Thyroid gland (tissue), 4 donors: Measurements from ENCODE around the gene PEBP1. TPM values are rescaled to one million over a fixed set of nuclear protein-coding genes. Genes with fewer than 3 reads are reported as not detected.

ENCODE experiments used
- DNase-seq, 2 donors: peaks; one replicate each; pipeline ENCODE4 v3.0.0-alpha.2; 2019
- H3K27ac ChIP-seq, 3 donors: fragments of 200-600 bp; sonication (generic); 1 replicate in 2 of 3; 2 replicates in 1 of 3; pipeline ENCODE4 v1.5.1; 2016 to 2019; ENCODE audit warnings: mild to moderate bottlenecking in 1 of 3, moderate library complexity in 1 of 3
- H3K27me3 ChIP-seq: fragments of 200-600 bp; sonication (generic); one replicate; pipeline ENCODE4 v1.5.1; 2019
- H3K36me3 ChIP-seq, 2 donors: fragments of 200-600 bp; sonication (generic); one replicate each; pipeline ENCODE4 v1.5.1; 2016 to 2019
- H3K4me1 ChIP-seq, 2 donors: fragments of 200-600 bp; sonication (generic); one replicate each; pipeline ENCODE4 v1.5.1; 2017 to 2019
- H3K4me3 ChIP-seq, 3 donors: fragments of 200-600 bp; sonication (generic); replicated peaks in 1 of 3; 1 replicate in 2 of 3; 2 replicates in 1 of 3; pipeline ENCODE4 v1.5.1; 2016; ENCODE audit warnings: mild to moderate bottlenecking in 1 of 3
- H3K9me3 ChIP-seq: fragments of 200-600 bp; sonication (generic); one replicate; pipeline ENCODE4 v1.5.1; 2017
- CTCF ChIP-seq, 6 experiments: fragments of 200-600 bp in 3 of 6; fragments of 450-650 bp in 3 of 6; sonication (generic) in 3 of 6; IDR thresholded peaks; one replicate each; pipeline ENCODE4 v1.5.1; 2016 to 2019; ENCODE audit warnings: antibody characterized with exemption in 6 of 6, mild to moderate bottlenecking in 2 of 6, inconsistent platforms in 1 of 6, moderate library complexity in 1 of 6
- POLR2A ChIP-seq, 2 donors: fragments of 450-650 bp; IDR thresholded peaks; one replicate each; pipeline ENCODE4 v1.6.1; 2017; ENCODE audit warnings: antibody characterized with exemption in 2 of 2, mild to moderate bottlenecking in 2 of 2, moderate library complexity in 1 of 2
- WGBS, 2 donors: methylation state at CpG; one replicate each; pipeline ENCODE4 v1.1.5; 2017; 5-methylcytosine and 5-hydroxymethylcytosine counted together
- intact Hi-C: fragments of 100-400 bp; cut with DNase I; formaldehyde crosslinking; loops from one replicate; pipeline ENCODE4 v1.15.1; 2023
- total RNA-seq, 4 donors: library from RNA; depleted of rRNA; stranded (reverse); fragments of >200 nt; gene quantifications; one replicate each; pipeline ENCODE4 v1.2.3, GENCODE V29; 2016

PEBP1 gene
- total RNA-seq, 4 donors from 2014 or later = 695 to 2,015 (median 1,366) TPM

GRCh38 chr12:118185602-118186397 lies 49.9 kb downstream of the PEBP1 start:
- TF ChIP-seq POLR2A (IDR thresholded peaks at IDR 0.05) (no peak), CTCF (IDR thresholded peaks at IDR 0.05) (no peak)
- Histone ChIP-seq H3K27me3 (no peaks in the 10 kb centered on the region), H3K9me3 (no peaks in the 10 kb centered on the region), H3K4me3 (no peak overlapping the region), H3K4me1 (peaks cover 0 to 4% of the 10 kb centered on the region in 2 donors), H3K27ac (no peak overlapping the region), H3K36me3 (peaks cover 0 to 4% of the 10 kb centered on the region in 2 donors)
- DNase-seq = no peak
- 92 to 93% methylated on average over 5 of the region's 5 CpGs for WGBS, 2 donors
- intact Hi-C loops = no loop called here

GRCh38 chr12:118187751-118188435 lies 52.0 kb downstream of the PEBP1 start:
- Histone ChIP-seq H3K27me3 (no peaks in the 10 kb centered on the region), H3K9me3 (no peaks in the 10 kb centered on the region), H3K4me3 (no peak overlapping the region), H3K36me3 (no peaks in the 10 kb centered on the region), H3K27ac (no peak overlapping the region), H3K4me1 (no peaks in the 10 kb centered on the region)
- no peak for TF ChIP-seq POLR2A (IDR thresholded peaks at IDR 0.05)
- TF ChIP-seq CTCF (IDR thresholded peaks at IDR 0.05) = no peak
- intact Hi-C loops = no loop called here
- no peak for DNase-seq
- 52 to 60% methylated on average over 6 of the region's 6 CpGs for WGBS, 2 donors

GRCh38 chr12:118188690-118189371 lies 52.9 kb downstream of the PEBP1 start:
- no peaks in the 10 kb centered on the region for H3K36me3 ChIP-seq
- H3K4me3 ChIP-seq = no peak overlapping the region
- no peak overlapping the region for H3K27ac ChIP-seq
- H3K9me3 ChIP-seq = no peaks in the 10 kb centered on the region
- no peaks in the 10 kb centered on the region for H3K4me1 ChIP-seq
- H3K27me3 ChIP-seq = no peaks in the 10 kb centered on the region
- 71 to 78% methylated on average over 10 of the region's 10 CpGs for WGBS, 2 donors
- intact Hi-C loops = no loop called here
- DNase-seq = no peak
- TF ChIP-seq CTCF (IDR thresholded peaks at IDR 0.05) (no peak), POLR2A (IDR thresholded peaks at IDR 0.05) (no peak)

- H3K27ac ChIP-seq = peak overlapping the region; percentile 32 to 51 (median 44)
- DNase-seq = peak; percentile 13 to 39
- 36 to 45% methylated on average over 14 of the region's 14 CpGs for WGBS, 2 donors
- no peaks in the 10 kb centered on the region for H3K36me3 ChIP-seq
- H3K4me1 ChIP-seq = no peaks in the 10 kb centered on the region
- no peaks in the 10 kb centered on the region for H3K27me3 ChIP-seq
- H3K4me3 ChIP-seq = no peak overlapping the region
- TF ChIP-seq CTCF (IDR thresholded peaks at IDR 0.05) (no peak), POLR2A (IDR thresholded peaks at IDR 0.05) (no peak)
- intact Hi-C loops = no loop called here
- no peaks in the 10 kb centered on the region for H3K9me3 ChIP-seq
These were observed 53.8 kb downstream of the PEBP1 start for GRCh38 chr12:118189741-118190191.
